HepG2 (cell line): ENCODE results near the gene SLIT1. TPM values are rescaled to one million over a fixed set of nuclear protein-coding genes. Genes with fewer than 3 reads are reported as not detected.
A peak's percentile ranks its signal among the peaks of the same experiment; 100 is the strongest.

Experiments used
- ATAC-seq: fragments of 200-7000 bp; cut with Tn5 transposase; 3 replicates; pipeline ENCODE4 v1.9.1; 2020; ENCODE audit warnings: mild to moderate bottlenecking, moderate library complexity
- BruUV-seq: library from RNA; stranded (reverse); fragments of 400-500 nt; replicated peaks from 2 replicates; lab custom pipeline; 2021; lab: Mats Ljungman, UMichigan
- CTCF ChIA-PET: fragments of 300-600 bp; formaldehyde crosslinking; extraction: SDS; loops from one replicate; lab custom pipeline; 2021; ENCODE audit warnings: low total read pairs, inconsistent platforms, low intra/inter-chr PET ratio; lab: Yijun Ruan, JAX
- POLR2A ChIA-PET: fragments of 350-600 bp; sonication (Branson Sonifier 250); formaldehyde crosslinking; loops from one replicate; lab custom pipeline; 2020; ENCODE audit warnings: antibody characterized with exemption, inconsistent platforms; lab: Yijun Ruan, JAX
- DNase-seq: peaks from one replicate; pipeline ENCODE4 v3.0.0-alpha.2; 2015; ENCODE audit warnings: low spot score
- FAIRE-seq: peaks from 3 replicates; lab custom pipeline; 2011; peaks lifted over from hg19 to GRCh38; lab: Jason Lieb, UNC
- H2AFZ ChIP-seq: one replicate; pipeline ENCODE4 v1.6.1; 2011; ENCODE audit warnings: low read length, inconsistent platforms
- H3K27ac ChIP-seq: fragments of 300-600 bp; 3 replicates; pipeline ENCODE4 v1.8.0; 2011; ENCODE audit warnings: mixed run types, mild to moderate bottlenecking, mixed read lengths, low read length, inconsistent platforms; ENCODE audit not compliant: insufficient read depth; ENCODE audit errors: extremely low read length
- H3K27me3 ChIP-seq, 2 experiments: fragments of 200-600 bp in 1 of 2; 2 replicates in 1 of 2; 3 replicates in 1 of 2; pipeline versions ENCODE4 v1.6.0 to v1.8.0; 2011; ENCODE audit warnings: low read length in 2 of 2, mild to moderate bottlenecking in 2 of 2, moderate library complexity in 2 of 2, inconsistent platforms in 1 of 2; ENCODE audit not compliant: insufficient read depth in 2 of 2, control insufficient read depth in 1 of 2
- H3K36me3 ChIP-seq, 2 experiments: fragments of 200-600 bp in 1 of 2; replicated peaks in 1 of 2; 2 replicates in 1 of 2; 3 replicates in 1 of 2; pipeline versions ENCODE4 v1.5.1 to v1.8.0; 2011; ENCODE audit warnings: low read length in 2 of 2, inconsistent platforms in 1 of 2; ENCODE audit not compliant: insufficient read depth in 2 of 2, control insufficient read depth in 1 of 2
- H3K4me1 ChIP-seq: 2 replicates; pipeline ENCODE4 v1.5.1; 2012; ENCODE audit warnings: low read length, inconsistent platforms; ENCODE audit not compliant: insufficient read depth
- H3K4me2 ChIP-seq: 2 replicates; pipeline ENCODE4 v1.6.0; 2011; ENCODE audit warnings: low read depth, low read length, inconsistent platforms
- H3K4me3 ChIP-seq, 3 experiments: fragments of 200-600 bp in 1 of 3; sonication (generic), shearing (Covaris generic) in 1 of 3; replicated peaks in 1 of 3; 2 replicates each; pipeline ENCODE4 v1.5.1; 2011 to 2016; ENCODE audit warnings: low read length in 3 of 3, inconsistent platforms in 2 of 3, low read depth in 2 of 3, mild to moderate bottlenecking in 2 of 3, control low read depth in 1 of 3, mixed read lengths in 1 of 3; ENCODE audit not compliant: insufficient read depth in 1 of 3
- H3K79me2 ChIP-seq: one replicate; pipeline ENCODE4 v1.6.1; 2011; ENCODE audit warnings: low read length, inconsistent platforms; ENCODE audit not compliant: insufficient read depth
- H3K9ac ChIP-seq: 2 replicates; pipeline ENCODE4 v1.6.0; 2011; ENCODE audit warnings: mild to moderate bottlenecking, low read depth, low read length, inconsistent platforms; ENCODE audit not compliant: insufficient read depth
- H3K9me3 ChIP-seq: 2 replicates; pipeline ENCODE4 v1.5.1; 2012; ENCODE audit warnings: mild to moderate bottlenecking, low read length
- H4K20me1 ChIP-seq: 2 replicates; pipeline ENCODE4 v1.6.0; 2011; ENCODE audit warnings: inconsistent platforms, mild to moderate bottlenecking, low read length, moderate library complexity; ENCODE audit not compliant: insufficient read depth
- RAD21 ChIP-seq: fragments of 450-650 bp; formaldehyde crosslinking; IDR thresholded peaks from 2 replicates; pipeline ENCODE4 v1.5.0; 2020; ENCODE audit warnings: mild to moderate bottlenecking
- SMC3 ChIP-seq: IDR thresholded peaks from 2 replicates; pipeline ENCODE4 v1.6.1; 2011; ENCODE audit warnings: low read length, improper control_type of control experiment
- STAG1 ChIP-seq: sonication (generic); formaldehyde crosslinking; IDR thresholded peaks from 2 replicates; pipeline ENCODE4 v1.4.0; 2020; ENCODE audit warnings: missing genetic modification reagents
- ZNF274 ChIP-seq: sonication (generic); formaldehyde crosslinking; IDR thresholded peaks from 2 replicates; pipeline ENCODE4 v1.5.1; 2020; ENCODE audit warnings: mild to moderate bottlenecking, missing genetic modification reagents
- ZNF446 ChIP-seq: sonication (generic); formaldehyde crosslinking; IDR thresholded peaks from 2 replicates; pipeline ENCODE4 v1.5.0; 2020; ENCODE audit warnings: mild to moderate bottlenecking, missing genetic modification reagents
- ZNF629 ChIP-seq: sonication (generic); formaldehyde crosslinking; conservative IDR thresholded peaks from 2 replicates; pipeline ENCODE4 v1.5.0; 2020; ENCODE audit warnings: missing genetic modification reagents
- WGBS: methylation state at CpG from one replicate; pipeline ENCODE4 v1.1.6; 2017; ENCODE audit warnings: low lambda C conversion rate; 5-methylcytosine and 5-hydroxymethylcytosine counted together
- in situ Hi-C: cut with HindIII; loops from 2 replicates; pipeline ENCODE4 v1.10.0; 2017; ENCODE audit warnings: low pct_unique_long_range_greater_than_20kb; ENCODE audit not compliant: extremely low pct_ligation_motif_present
- intact Hi-C: fragments of 100-400 bp; cut with micrococcal nuclease; formaldehyde crosslinking; loops from one replicate; pipeline ENCODE4 v1.10.0; 2022; ENCODE audit not compliant: unreplicated experiment
- polyA plus RNA-seq, 8 experiments: library from polyadenylated mRNA; depleted of rRNA in 3 of 8; stranded (reverse) in 7 of 8; unstranded in 1 of 8; fragments of >200 nt; fragmentation: Illumina TruSeq in 4 of 8; extraction: Trizol in 4 of 8; gene quantifications; 2 replicates each; pipeline versions ENCODE4 v1.2.1 to v1.2.3, GENCODE V29; 2011 to 2016; ENCODE audit warnings: low read depth in 4 of 8, missing spikeins in 1 of 8, mixed read lengths in 1 of 8; ENCODE audit not compliant: insufficient read depth in 1 of 8
- total RNA-seq, 5 experiments: library from RNA; depleted of rRNA; stranded (reverse); fragments of >200 nt; fragmentation: Illumina TruSeq; extraction: Trizol; gene quantifications; 2 replicates each; pipeline ENCODE4 v1.2.3, GENCODE V29; 2016; ENCODE audit warnings: low read depth in 1 of 5
- TF ChIP-seq, protein P1 (sequence below): sonication (generic); formaldehyde crosslinking; IDR thresholded peaks from 2 replicates; pipeline ENCODE4 v1.5.0; 2020; ENCODE audit warnings: mild to moderate bottlenecking, missing genetic modification reagents
- TF ChIP-seq, protein P2 (sequence below): IDR thresholded peaks from 2 replicates; pipeline ENCODE4 v1.6.1; 2012; ENCODE audit warnings: inconsistent platforms
- TF ChIP-seq, protein P3 (sequence below): sonication (generic); formaldehyde crosslinking; IDR thresholded peaks from 2 replicates; pipeline ENCODE4 v1.5.0; 2020; ENCODE audit warnings: mild to moderate bottlenecking, missing genetic modification reagents, moderate library complexity
- TF ChIP-seq, protein P4 (sequence below), 2 experiments: sonication (generic) in 1 of 2; formaldehyde crosslinking in 1 of 2; IDR thresholded peaks; 2 replicates each; pipeline versions ENCODE4 v1.4.0 to v1.6.1; 2016 to 2020; ENCODE audit warnings: borderline replicate concordance in 1 of 2, low read depth in 1 of 2, mild to moderate bottlenecking in 1 of 2, missing genetic modification reagents in 1 of 2
- TF ChIP-seq, protein P5 (sequence below): IDR thresholded peaks from 2 replicates; pipeline ENCODE4 v1.6.1; 2012; ENCODE audit warnings: low read depth, low read length, improper control_type of control experiment

The SLIT1 gene
- total and polyA plus RNA-seq, 2 of the 13 experiments (the other 11 are each of a cell fraction or from before 2014, with no cell fraction given): 0.09 to 0.33 TPM

DNA sequence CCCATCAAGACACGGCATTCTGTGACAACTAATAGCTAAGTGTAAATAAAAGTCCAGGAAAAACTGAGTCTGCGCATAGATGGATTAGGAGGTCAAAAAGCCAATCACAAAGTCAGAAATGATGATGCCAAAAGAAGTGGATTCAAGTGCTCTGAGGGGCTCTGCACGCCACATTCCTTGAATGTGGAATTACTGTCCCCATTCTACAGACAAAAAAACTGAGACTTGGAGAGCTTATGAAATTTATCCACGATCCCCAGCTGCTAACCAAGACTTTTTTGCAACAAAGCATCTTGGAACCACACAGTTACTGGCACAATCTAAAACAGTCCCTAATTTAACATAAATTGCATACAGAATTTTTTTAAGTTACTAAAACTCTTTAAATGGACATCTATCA is 49.6 kb upstream of the SLIT1 start (continued):
- TF ChIP-seq, protein P1, sequence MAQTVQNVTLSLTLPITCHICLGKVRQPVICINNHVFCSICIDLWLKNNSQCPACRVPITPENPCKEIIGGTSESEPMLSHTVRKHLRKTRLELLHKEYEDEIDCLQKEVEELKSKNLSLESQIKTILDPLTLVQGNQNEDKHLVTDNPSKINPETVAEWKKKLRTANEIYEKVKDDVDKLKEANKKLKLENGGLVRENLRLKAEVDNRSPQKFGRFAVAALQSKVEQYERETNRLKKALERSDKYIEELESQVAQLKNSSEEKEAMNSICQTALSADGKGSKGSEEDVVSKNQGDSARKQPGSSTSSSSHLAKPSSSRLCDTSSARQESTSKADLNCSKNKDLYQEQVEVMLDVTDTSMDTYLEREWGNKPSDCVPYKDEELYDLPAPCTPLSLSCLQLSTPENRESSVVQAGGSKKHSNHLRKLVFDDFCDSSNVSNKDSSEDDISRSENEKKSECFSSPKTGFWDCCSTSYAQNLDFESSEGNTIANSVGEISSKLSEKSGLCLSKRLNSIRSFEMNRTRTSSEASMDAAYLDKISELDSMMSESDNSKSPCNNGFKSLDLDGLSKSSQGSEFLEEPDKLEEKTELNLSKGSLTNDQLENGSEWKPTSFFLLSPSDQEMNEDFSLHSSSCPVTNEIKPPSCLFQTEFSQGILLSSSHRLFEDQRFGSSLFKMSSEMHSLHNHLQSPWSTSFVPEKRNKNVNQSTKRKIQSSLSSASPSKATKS (CRISPR knock-in tag): no peak
- no peak for TF ChIP-seq ZNF274 (CRISPR knock-in tag)
- peak; percentile 51; the same call in 1 of the 2 replicates for TF ChIP-seq ZNF629 (CRISPR knock-in tag)
- TF ChIP-seq, protein P2, sequence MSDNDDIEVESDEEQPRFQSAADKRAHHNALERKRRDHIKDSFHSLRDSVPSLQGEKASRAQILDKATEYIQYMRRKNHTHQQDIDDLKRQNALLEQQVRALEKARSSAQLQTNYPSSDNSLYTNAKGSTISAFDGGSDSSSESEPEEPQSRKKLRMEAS: no peak

DNA sequence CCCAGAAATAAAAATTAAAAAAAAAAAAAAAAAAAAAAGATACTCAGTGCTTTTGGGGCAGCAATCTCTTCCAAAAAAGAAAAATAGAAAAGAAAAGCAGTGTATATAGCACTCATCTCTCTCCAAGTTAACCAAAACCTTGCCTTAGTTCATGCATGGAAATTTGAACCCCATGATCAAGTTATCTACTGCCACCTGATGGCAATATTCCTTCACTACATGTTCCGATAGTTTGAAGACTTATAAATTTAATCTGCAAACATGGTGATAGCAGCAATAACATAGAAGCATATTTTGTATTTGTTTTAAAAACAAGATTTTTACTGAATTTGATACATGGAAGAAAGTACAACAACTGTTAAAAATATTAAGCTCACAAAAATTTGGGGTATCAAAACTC is 48.6 kb upstream of the SLIT1 start:
- CTCF ChIA-PET: interaction anchor here (1.0 to 2.6 kb wide), 3 partner anchors 24 to 197 kb away, joined by 6 to 19 read pairs (median 9); no protein-coding TSS in a partner anchor
- Histone ChIP-seq H3K9me3 (no peaks in the 10 kb centered on the region), H3K79me2 (no peaks in the 10 kb centered on the region), H4K20me1 (no peaks in the 10 kb centered on the region), H3K4me2 (no peak overlapping the region), H3K4me3 (no peak overlapping the region), H2AFZ (no peak overlapping the region), H3K36me3 (peaks cover 0 to 1% of the 10 kb centered on the region in 2 experiments; a peak in 1 of 5 replicates), H3K9ac (no peak overlapping the region), H3K27me3 (no peaks in the 10 kb centered on the region), H3K27ac (no peak overlapping the region), H3K4me1 (no peaks in the 10 kb centered on the region)
- FAIRE-seq (peak; percentile 74), ATAC-seq (no peak), DNase-seq (peak; percentile 23)
- WGBS: 89% methylated on average over 1 of the region's 1 CpG
- POLR2A ChIA-PET: no interaction called here
- BruUV-seq: no TSS peak
- intact Hi-C loops (loop anchor here (1.0 to 2.0 kb wide), 2 partner anchors 162 to 197 kb away; no protein-coding TSS in a partner anchor), in situ Hi-C loops (no loop called here)
- TF ChIP-seq, protein P3, sequence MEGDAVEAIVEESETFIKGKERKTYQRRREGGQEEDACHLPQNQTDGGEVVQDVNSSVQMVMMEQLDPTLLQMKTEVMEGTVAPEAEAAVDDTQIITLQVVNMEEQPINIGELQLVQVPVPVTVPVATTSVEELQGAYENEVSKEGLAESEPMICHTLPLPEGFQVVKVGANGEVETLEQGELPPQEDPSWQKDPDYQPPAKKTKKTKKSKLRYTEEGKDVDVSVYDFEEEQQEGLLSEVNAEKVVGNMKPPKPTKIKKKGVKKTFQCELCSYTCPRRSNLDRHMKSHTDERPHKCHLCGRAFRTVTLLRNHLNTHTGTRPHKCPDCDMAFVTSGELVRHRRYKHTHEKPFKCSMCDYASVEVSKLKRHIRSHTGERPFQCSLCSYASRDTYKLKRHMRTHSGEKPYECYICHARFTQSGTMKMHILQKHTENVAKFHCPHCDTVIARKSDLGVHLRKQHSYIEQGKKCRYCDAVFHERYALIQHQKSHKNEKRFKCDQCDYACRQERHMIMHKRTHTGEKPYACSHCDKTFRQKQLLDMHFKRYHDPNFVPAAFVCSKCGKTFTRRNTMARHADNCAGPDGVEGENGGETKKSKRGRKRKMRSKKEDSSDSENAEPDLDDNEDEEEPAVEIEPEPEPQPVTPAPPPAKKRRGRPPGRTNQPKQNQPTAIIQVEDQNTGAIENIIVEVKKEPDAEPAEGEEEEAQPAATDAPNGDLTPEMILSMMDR (CRISPR knock-in tag): peak; percentile 60
- TF ChIP-seq STAG1 (CRISPR knock-in tag): peak; percentile 80
- peak; percentile 61 for TF ChIP-seq SMC3
- TF ChIP-seq RAD21 (CRISPR knock-in tag): 0 out of 2 replicates have a peak, but pooled peaks have one; percentile 24
- TF ChIP-seq, protein P4, sequence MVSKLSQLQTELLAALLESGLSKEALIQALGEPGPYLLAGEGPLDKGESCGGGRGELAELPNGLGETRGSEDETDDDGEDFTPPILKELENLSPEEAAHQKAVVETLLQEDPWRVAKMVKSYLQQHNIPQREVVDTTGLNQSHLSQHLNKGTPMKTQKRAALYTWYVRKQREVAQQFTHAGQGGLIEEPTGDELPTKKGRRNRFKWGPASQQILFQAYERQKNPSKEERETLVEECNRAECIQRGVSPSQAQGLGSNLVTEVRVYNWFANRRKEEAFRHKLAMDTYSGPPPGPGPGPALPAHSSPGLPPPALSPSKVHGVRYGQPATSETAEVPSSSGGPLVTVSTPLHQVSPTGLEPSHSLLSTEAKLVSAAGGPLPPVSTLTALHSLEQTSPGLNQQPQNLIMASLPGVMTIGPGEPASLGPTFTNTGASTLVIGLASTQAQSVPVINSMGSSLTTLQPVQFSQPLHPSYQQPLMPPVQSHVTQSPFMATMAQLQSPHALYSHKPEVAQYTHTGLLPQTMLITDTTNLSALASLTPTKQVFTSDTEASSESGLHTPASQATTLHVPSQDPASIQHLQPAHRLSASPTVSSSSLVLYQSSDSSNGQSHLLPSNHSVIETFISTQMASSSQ (IDR thresholded peaks at IDR 0.05; ENCODE audit: low read depth): no peak
- TF ChIP-seq, protein P4 (CRISPR knock-in tag; IDR thresholded peaks at IDR 0.05; ENCODE audit: borderline replicate concordance): no peak
- TF ChIP-seq, protein P5, sequence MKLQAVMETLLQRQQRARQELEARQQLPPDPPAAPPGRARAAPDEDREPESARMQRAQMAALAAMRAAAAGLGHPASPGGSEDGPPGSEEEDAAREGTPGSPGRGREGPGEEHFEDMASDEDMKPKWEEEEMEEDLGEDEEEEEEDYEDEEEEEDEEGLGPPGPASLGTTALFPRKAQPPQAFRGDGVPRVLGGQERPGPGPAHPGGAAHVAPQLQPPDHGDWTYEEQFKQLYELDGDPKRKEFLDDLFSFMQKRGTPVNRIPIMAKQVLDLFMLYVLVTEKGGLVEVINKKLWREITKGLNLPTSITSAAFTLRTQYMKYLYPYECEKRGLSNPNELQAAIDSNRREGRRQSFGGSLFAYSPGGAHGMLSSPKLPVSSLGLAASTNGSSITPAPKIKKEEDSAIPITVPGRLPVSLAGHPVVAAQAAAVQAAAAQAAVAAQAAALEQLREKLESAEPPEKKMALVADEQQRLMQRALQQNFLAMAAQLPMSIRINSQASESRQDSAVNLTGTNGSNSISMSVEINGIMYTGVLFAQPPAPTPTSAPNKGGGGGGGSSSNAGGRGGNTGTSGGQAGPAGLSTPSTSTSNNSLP: peak; percentile 46; the same call in 1 of the 2 replicates
- TF ChIP-seq ZNF446 (CRISPR knock-in tag): no peak
